ENCODE data around the gene DCAF7.

The DCAF7 gene

DNA sequence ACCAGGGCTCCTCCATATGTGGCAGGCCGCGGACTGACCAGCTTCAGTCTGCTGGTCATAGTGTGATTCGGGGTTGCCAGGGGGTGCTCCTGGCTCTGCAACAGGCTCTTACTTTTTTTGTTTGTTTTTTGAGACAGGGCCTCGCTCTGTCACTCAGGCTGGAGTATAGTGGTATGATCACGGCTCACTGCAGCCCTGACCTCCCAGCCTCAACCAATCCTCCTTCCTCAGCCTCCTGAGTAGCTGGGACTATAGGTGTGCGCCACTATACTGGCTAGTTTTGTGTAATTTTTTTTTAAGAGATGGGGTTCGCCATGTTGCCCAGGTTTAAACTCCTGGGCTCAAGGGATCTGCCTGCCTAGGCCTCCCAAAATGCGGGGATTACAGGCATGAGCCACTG is 38.9 kb upstream of the DCAF7 start:
- DNase-seq (ENCODE audit: low spot score) = no peak
- TF ChIP-seq, protein P1, sequence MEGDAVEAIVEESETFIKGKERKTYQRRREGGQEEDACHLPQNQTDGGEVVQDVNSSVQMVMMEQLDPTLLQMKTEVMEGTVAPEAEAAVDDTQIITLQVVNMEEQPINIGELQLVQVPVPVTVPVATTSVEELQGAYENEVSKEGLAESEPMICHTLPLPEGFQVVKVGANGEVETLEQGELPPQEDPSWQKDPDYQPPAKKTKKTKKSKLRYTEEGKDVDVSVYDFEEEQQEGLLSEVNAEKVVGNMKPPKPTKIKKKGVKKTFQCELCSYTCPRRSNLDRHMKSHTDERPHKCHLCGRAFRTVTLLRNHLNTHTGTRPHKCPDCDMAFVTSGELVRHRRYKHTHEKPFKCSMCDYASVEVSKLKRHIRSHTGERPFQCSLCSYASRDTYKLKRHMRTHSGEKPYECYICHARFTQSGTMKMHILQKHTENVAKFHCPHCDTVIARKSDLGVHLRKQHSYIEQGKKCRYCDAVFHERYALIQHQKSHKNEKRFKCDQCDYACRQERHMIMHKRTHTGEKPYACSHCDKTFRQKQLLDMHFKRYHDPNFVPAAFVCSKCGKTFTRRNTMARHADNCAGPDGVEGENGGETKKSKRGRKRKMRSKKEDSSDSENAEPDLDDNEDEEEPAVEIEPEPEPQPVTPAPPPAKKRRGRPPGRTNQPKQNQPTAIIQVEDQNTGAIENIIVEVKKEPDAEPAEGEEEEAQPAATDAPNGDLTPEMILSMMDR (IDR thresholded peaks at IDR 0.05; ENCODE audit: extremely low read depth, missing control alignments) = no peak

GRCh38 chr17:63512388-63512787 is 37.9 kb upstream of the DCAF7 start:
- TF ChIP-seq, protein P1 (IDR thresholded peaks at IDR 0.05; ENCODE audit: extremely low read depth, missing control alignments) = no peak
- no peak for DNase-seq (ENCODE audit: low spot score)

DNA sequence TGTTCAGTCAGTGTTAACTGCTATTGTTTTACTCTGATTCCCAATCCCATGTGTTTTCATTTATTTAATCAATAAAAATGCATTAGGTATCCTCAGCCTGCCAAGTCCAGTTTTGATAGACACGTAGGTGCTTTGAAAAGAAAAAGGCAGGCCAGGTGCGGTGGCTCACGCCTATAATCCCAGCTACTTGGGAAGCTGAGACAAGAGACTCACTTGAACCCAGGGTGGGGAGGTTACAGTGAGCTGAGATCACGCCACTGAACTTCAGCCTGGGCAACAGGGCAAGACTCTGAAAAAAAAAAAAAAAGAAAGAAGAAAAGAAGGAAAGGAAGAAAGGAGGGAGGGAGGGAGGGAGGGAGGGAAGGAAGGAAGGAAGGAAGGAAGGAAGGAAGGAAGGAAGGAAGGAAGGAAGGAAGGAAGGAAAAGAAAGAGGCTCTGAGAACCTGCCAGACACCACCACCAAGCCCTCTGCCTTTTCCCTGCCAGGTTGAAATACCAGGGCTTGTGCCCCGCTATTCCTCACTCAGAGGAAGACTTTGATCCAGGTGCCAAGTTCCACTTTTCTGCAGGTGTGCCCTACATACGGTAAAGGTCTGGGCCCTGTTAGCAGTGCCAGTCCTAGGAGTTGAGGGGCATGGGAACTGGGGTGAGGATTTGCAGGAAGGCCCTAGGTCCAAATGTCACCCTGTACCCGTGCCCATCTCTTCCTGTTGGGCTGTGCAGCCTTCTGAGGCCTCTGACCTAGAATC is 37.2 kb upstream of the DCAF7 start:
- no peak for DNase-seq (ENCODE audit: low spot score)

DNA sequence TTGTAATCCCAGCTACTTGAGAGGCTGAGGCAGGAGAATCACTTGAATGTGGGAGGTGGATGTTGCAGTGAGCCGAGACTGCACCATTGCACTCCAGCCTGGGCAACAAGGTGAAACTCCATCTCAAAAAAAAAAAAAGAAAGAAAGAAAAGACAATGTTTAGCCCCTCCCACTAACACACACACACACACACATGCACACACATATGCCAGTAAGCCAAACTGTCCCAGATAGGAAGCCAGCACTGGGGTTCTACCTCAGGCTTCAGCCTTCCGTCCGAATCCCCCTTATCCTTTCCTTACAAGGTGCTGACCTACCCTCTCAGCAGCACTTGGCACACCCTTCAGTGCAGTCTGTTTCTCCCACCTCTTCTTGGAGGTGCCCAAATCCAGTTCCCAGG is 35.8 kb upstream of the DCAF7 start:
- TF ChIP-seq, protein P1 (IDR thresholded peaks at IDR 0.05; ENCODE audit: extremely low read depth, missing control alignments) = no peak
- DNase-seq (ENCODE audit: low spot score) = no peak

More for the DNA sequence above, 37.2 kb upstream of the DCAF7 start:
- TF ChIP-seq, protein P1 (IDR thresholded peaks at IDR 0.05; ENCODE audit: extremely low read depth, missing control alignments) = no peak

GRCh38 chr17:63514974-63515373 is 35.3 kb upstream of the DCAF7 start:
- TF ChIP-seq, protein P1 (IDR thresholded peaks at IDR 0.05; ENCODE audit: extremely low read depth, missing control alignments) = no peak
- no peak for DNase-seq (ENCODE audit: low spot score)

DNA sequence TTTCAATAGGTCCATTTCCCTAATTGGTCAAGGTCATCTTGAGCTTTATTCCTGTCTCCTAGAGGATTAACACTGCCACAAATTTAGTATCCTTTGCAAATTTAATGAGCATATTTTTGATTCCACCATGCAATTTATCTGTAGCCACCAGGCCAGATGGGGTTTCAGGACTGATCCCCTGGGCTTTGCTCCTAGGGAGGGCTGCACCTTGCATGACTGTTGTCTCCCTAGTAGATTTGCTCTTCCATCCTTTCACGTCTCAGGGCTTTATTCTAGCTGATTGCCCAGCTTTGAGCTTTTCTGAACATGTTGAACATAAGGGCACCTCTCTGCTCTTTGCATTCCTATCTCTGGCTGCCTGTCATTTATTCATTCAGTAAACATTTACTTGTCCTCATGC is 34.9 kb upstream of the DCAF7 start:
- TF ChIP-seq, protein P1 (IDR thresholded peaks at IDR 0.05; ENCODE audit: extremely low read depth, missing control alignments) = no peak
- DNase-seq (ENCODE audit: low spot score) = no peak

DNA sequence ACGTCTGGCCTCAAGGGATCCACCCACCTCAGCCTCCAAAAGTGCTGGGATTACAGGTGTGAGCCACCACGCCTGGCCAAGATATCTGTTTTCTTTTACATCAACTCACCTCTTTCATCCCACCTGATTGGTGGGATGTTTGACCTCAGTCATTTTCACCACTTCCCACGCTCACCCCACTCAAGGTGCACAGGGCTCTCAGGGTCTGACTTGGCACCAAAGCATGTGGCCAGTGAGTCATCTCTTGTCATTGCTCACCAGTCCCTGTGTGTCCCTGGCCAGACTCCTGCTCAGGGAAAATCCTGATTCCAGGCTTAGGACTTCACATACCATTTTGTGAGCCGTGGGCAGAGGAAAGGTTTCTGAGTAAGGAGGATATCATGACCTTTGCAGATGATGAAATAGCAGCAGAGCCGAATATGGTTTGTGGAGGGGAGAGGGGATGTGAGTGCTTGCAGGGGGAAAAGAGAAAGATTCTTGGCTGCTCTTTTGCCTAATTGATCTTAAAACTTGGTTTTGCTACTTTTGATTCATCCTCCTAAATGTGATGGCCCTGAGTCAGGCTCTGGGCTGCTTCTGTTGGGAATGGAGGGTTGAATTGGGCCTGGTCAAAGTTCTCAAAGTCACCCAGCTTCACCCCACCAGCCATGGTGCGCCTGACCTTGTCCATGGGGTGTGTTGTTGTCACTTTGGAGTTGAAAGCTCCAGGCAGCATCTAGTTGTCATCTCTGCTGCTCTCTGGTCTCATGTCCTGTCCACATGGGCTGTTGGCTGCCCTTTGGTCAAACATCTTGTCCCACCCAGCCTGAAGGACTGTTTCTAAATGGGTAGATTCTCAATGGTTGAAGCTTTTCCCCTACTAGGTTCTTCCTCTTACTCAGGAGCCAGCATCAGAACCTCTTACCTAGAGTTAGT is 33.1 kb upstream of the DCAF7 start:
- no peak for DNase-seq (ENCODE audit: low spot score)
- TF ChIP-seq, protein P1 (IDR thresholded peaks at IDR 0.05; ENCODE audit: extremely low read depth, missing control alignments) = no peak

All from GM20000 (cell line).